H9 (cell line): ENCODE measurements around the gene CHRDL1. TPM values are rescaled to one million over a fixed set of nuclear protein-coding genes. Genes with fewer than 3 reads are reported as not detected.

Experiments
- DNase-seq: peaks from one replicate; pipeline ENCODE4 v3.0.0-alpha.2; 2017
- H2AFZ ChIP-seq: one replicate; pipeline ENCODE4 v1.6.1; 2013; ENCODE audit warnings: mild to moderate bottlenecking, low read length, control low read depth, moderate library complexity
- H2AK5ac ChIP-seq: 2 replicates; pipeline ENCODE4 v1.6.1; 2013; ENCODE audit warnings: low read length, control low read depth, mixed read lengths; ENCODE audit not compliant: insufficient read length
- H2BK120ac ChIP-seq: one replicate; pipeline ENCODE4 v1.6.1; 2013; ENCODE audit warnings: low read depth, mild to moderate bottlenecking, low read length, control low read depth, inconsistent platforms; ENCODE audit not compliant: poor library complexity, severe bottlenecking
- H2BK12ac ChIP-seq: 2 replicates; pipeline ENCODE4 v1.6.1; 2013; ENCODE audit warnings: low read length, control low read depth, mixed read lengths, low read depth; ENCODE audit not compliant: insufficient read length
- H2BK15ac ChIP-seq: 2 replicates; pipeline ENCODE4 v1.6.1; 2013; ENCODE audit warnings: low read depth, low read length, control low read depth
- H2BK20ac ChIP-seq: one replicate; pipeline ENCODE4 v1.6.1; 2013; ENCODE audit warnings: low read depth, mild to moderate bottlenecking, low read length, control low read depth, inconsistent platforms; ENCODE audit not compliant: poor library complexity, severe bottlenecking
- H2BK5ac ChIP-seq: 2 replicates; pipeline ENCODE4 v1.6.1; 2013; ENCODE audit warnings: low read length, control low read depth, mixed read lengths; ENCODE audit not compliant: insufficient read length
- H3K14ac ChIP-seq: 2 replicates; pipeline ENCODE4 v1.6.1; 2013; ENCODE audit warnings: low read length, control low read depth; ENCODE audit not compliant: insufficient read depth
- H3K18ac ChIP-seq: 2 replicates; pipeline ENCODE4 v1.6.1; 2013; ENCODE audit warnings: low read depth, mild to moderate bottlenecking, mixed read lengths, low read length, control low read depth; ENCODE audit not compliant: insufficient read length
- H3K23ac ChIP-seq: 2 replicates; pipeline ENCODE4 v1.6.1; 2013; ENCODE audit warnings: low read length, control low read depth, mixed read lengths, low read depth; ENCODE audit not compliant: insufficient read length
- H3K23me2 ChIP-seq: 2 replicates; pipeline ENCODE4 v1.6.1; 2013; ENCODE audit warnings: low read depth, mild to moderate bottlenecking, mixed read lengths, low read length, control low read depth; ENCODE audit not compliant: insufficient read length, poor library complexity, severe bottlenecking
- H3K27ac ChIP-seq: 2 replicates; pipeline ENCODE4 v1.5.1; 2013; ENCODE audit warnings: low read length, control low read depth, mixed read lengths, low read depth; ENCODE audit not compliant: insufficient read length
- H3K27me3 ChIP-seq: 2 replicates; pipeline ENCODE4 v1.6.1; 2013; ENCODE audit warnings: low read length, control low read depth, inconsistent platforms; ENCODE audit not compliant: insufficient read depth
- H3K4ac ChIP-seq: 2 replicates; pipeline ENCODE4 v1.6.1; 2013; ENCODE audit warnings: low read depth, mild to moderate bottlenecking, control low read depth, inconsistent platforms, low read length, moderate library complexity
- H3K4me1 ChIP-seq: 2 replicates; pipeline ENCODE4 v1.6.1; 2013; ENCODE audit warnings: low read length, control low read depth, inconsistent platforms; ENCODE audit not compliant: insufficient read depth
- H3K4me2 ChIP-seq: 2 replicates; pipeline ENCODE4 v1.6.1; 2013; ENCODE audit warnings: low read length, control low read depth, mixed read lengths; ENCODE audit not compliant: insufficient read length, insufficient read depth
- H3K56ac ChIP-seq: 2 replicates; pipeline ENCODE4 v1.6.1; 2013; ENCODE audit warnings: low read depth, mild to moderate bottlenecking, mixed read lengths, low read length, control low read depth; ENCODE audit not compliant: insufficient read length
- H3K79me1 ChIP-seq: 2 replicates; pipeline ENCODE4 v1.6.1; 2013; ENCODE audit warnings: low read depth, mild to moderate bottlenecking, moderate library complexity, low read length, control low read depth, inconsistent platforms; ENCODE audit not compliant: insufficient read depth, poor library complexity, severe bottlenecking
- H3K79me2 ChIP-seq: 2 replicates; pipeline ENCODE4 v1.6.1; 2013; ENCODE audit warnings: low read length, control low read depth, inconsistent platforms; ENCODE audit not compliant: insufficient read depth
- H3K9ac ChIP-seq: 2 replicates; pipeline ENCODE4 v1.6.1; 2013; ENCODE audit warnings: low read length, control low read depth, mixed read lengths; ENCODE audit not compliant: insufficient read length; ENCODE audit errors: extremely low read depth
- H3K9me3 ChIP-seq: one replicate; pipeline ENCODE4 v1.6.1; 2013; ENCODE audit warnings: low read depth, low read length, inconsistent platforms; ENCODE audit not compliant: control insufficient read depth
- H3T11ph ChIP-seq: one replicate; pipeline ENCODE4 v1.6.1; 2013; ENCODE audit warnings: mild to moderate bottlenecking, low read length, control low read depth, inconsistent platforms
- H4K20me1 ChIP-seq: one replicate; pipeline ENCODE4 v1.6.1; 2013; ENCODE audit not compliant: control insufficient read depth, insufficient read length, insufficient read depth
- H4K5ac ChIP-seq: 2 replicates; pipeline ENCODE4 v1.6.1; 2013; ENCODE audit warnings: low read depth, mild to moderate bottlenecking, mixed read lengths, low read length, control low read depth; ENCODE audit not compliant: insufficient read length
- H4K8ac ChIP-seq: replicated peaks from 2 replicates; pipeline ENCODE4 v1.6.1; 2013; ENCODE audit warnings: low read length, control low read depth, mixed read lengths, low read depth; ENCODE audit not compliant: insufficient read length
- H4K91ac ChIP-seq: 2 replicates; pipeline ENCODE4 v1.6.1; 2013; ENCODE audit warnings: low read depth, mild to moderate bottlenecking, moderate library complexity, mixed read lengths, low read length, control low read depth; ENCODE audit not compliant: insufficient read length
- H3K27ac Mint-ChIP-seq, 3 experiments: 2 replicates in 2 of 3; 3 replicates in 1 of 3; pipeline ENCODE4 v1.8.0; 2020 to 2021; ENCODE audit warnings: mixed read lengths in 3 of 3, mild to moderate bottlenecking in 1 of 3, moderate library complexity in 1 of 3
- H3K27me3 Mint-ChIP-seq: 2 replicates; pipeline ENCODE4 v1.8.0; 2021; ENCODE audit warnings: low read depth, mild to moderate bottlenecking, moderate library complexity, mixed read lengths
- H3K36me3 Mint-ChIP-seq, 3 experiments: 2 replicates in 2 of 3; 3 replicates in 1 of 3; pipeline ENCODE4 v1.8.0; 2020 to 2021; ENCODE audit warnings: low read depth in 3 of 3, mixed read lengths in 3 of 3; ENCODE audit not compliant: insufficient read depth in 1 of 3
- H3K4me1 Mint-ChIP-seq, 2 experiments: 2 replicates each; pipeline ENCODE4 v1.8.0; 2020; ENCODE audit warnings: mixed read lengths in 2 of 2
- H3K4me3 Mint-ChIP-seq, 2 experiments: 2 replicates in 1 of 2; 3 replicates in 1 of 2; pipeline ENCODE4 v1.8.0; 2020 to 2021; ENCODE audit warnings: mild to moderate bottlenecking in 2 of 2, mixed read lengths in 2 of 2, moderate library complexity in 1 of 2
- H3K9me3 Mint-ChIP-seq, 2 experiments: 2 replicates in 1 of 2; 3 replicates in 1 of 2; pipeline ENCODE4 v1.8.0; 2020; ENCODE audit warnings: mild to moderate bottlenecking in 2 of 2, mixed read lengths in 2 of 2, moderate library complexity in 1 of 2
- CTCF ChIP-seq: fragments of 200-600 bp; sonication (generic); conservative IDR thresholded peaks from 3 replicates; pipeline ENCODE4 v1.8.0; 2021; ENCODE audit warnings: antibody characterized with exemption, mild to moderate bottlenecking
- WGBS: extraction: QIAGEN DNeasy Blood & Tissue Kit; methylation state at CpG from one replicate; pipeline ENCODE4 v1.1.7; 2013; ENCODE audit warnings: missing lambda C conversion rate, low lambda C conversion rate, mixed read lengths; ENCODE audit not compliant: insufficient read length; ENCODE audit errors: extremely low coverage; 5-methylcytosine and 5-hydroxymethylcytosine counted together
- total RNA-seq: library from RNA; stranded (reverse); gene quantifications from 2 replicates; pipeline ENCODE4 v1.2.1, GENCODE V29; 2021

CHRDL1 gene
- total RNA-seq, 1 experiment from 2014 or later = 11.8 TPM

GRCh38 chrX:110734894-110735541 is 60.6 kb downstream of the CHRDL1 start:
- H3K79me2 ChIP-seq = no peaks in the 10 kb centered on the region
- no peak for DNase-seq
- WGBS = no CpG with 5 or more reads among the region's 3 CpGs
- Mint-ChIP-seq H3K4me1 (peaks cover 23 to 24% of the 10 kb centered on the region in 2 experiments), H3K9me3 (no peaks in the 10 kb centered on the region), H3K27me3 (no peaks in the 10 kb centered on the region), H3K36me3 (no peaks in the 10 kb centered on the region; a peak in 1 of 7 replicates), H3K27ac (peak overlapping the region in 1 of 3 experiments; percentile 12; a peak in 2 of 7 replicates), H3K4me3 (no peak overlapping the region)
- H3K9me3 ChIP-seq = no peaks in the 10 kb centered on the region
- no peak overlapping the region for H3K4me2 ChIP-seq
- no peak overlapping the region for H2BK20ac ChIP-seq
- no peak overlapping the region for H4K8ac ChIP-seq
- no peak overlapping the region for H2BK120ac ChIP-seq
- H4K91ac ChIP-seq = no peak overlapping the region
- no peak overlapping the region for H3K56ac ChIP-seq
- no peak for TF ChIP-seq CTCF
- H3K27me3 ChIP-seq = no peaks in the 10 kb centered on the region
- no peak overlapping the region for H2BK15ac ChIP-seq
- H2BK5ac ChIP-seq = no peak overlapping the region
- no peak overlapping the region for H4K5ac ChIP-seq
- no peak overlapping the region for H2AFZ ChIP-seq
- H3K9ac ChIP-seq = no peak overlapping the region
- H3T11ph ChIP-seq = no peak overlapping the region
- no peaks in the 10 kb centered on the region for H3K23me2 ChIP-seq
- no peak overlapping the region for H3K14ac ChIP-seq
- no peaks in the 10 kb centered on the region for H4K20me1 ChIP-seq
- H3K27ac ChIP-seq = no peak overlapping the region
- no peak overlapping the region for H2BK12ac ChIP-seq
- H2AK5ac ChIP-seq = no peak overlapping the region
- H3K4me1 ChIP-seq = peaks cover 2% of the 10 kb centered on the region; the same call in 1 of the 2 replicates
- H3K79me1 ChIP-seq = no peaks in the 10 kb centered on the region
- H3K23ac ChIP-seq = no peak overlapping the region
- H3K4ac ChIP-seq = no peak overlapping the region
- no peak overlapping the region for H3K18ac ChIP-seq
